ENCODE results near the gene HEYL. TPM values are rescaled to one million over a fixed set of nuclear protein-coding genes. Genes with fewer than 3 reads are reported as not detected.

HEYL gene
- total RNA-seq, 1 experiment from 2014 or later = not detected

DNA sequence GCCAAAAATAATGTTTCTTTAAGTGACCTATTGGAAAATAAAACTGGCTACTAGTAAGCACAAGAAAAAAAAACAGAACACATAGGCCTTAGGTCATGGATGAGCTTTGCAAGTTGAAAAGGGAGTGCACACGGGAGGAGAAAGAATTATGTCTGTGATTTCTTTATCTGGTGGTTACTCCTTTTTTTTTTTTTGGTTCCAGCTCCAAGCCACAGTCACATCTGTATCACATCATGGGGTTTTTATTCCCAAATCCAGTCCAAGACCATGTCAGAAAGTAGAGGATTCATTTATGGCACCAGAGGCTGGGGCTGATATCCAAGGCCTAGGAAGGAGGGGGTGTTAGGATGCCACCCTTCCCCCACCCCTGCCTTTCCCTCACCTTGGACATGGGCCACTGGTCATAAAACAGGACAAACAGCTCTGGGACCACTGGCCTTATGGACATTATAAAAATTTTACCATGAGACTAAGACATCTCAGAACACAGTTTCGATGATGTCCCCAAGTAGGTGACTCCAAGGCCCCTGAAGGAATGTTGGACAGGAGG, 10.3 kb upstream of the HEYL start:
- Mint-ChIP-seq H3K27ac (ENCODE audit: low read depth, unreplicated experiment) (no peak overlapping the region), H3K36me3 (ENCODE audit: insufficient read depth, unreplicated experiment) (no peaks in the 10 kb centered on the region), H3K4me1 (ENCODE audit: insufficient read depth, unreplicated experiment) (peaks cover 10% of the 10 kb centered on the region), H3K27me3 (ENCODE audit: insufficient read depth, unreplicated experiment) (no peaks in the 10 kb centered on the region), H3K4me3 (ENCODE audit: unreplicated experiment) (no peak overlapping the region), H3K9me3 (ENCODE audit: unreplicated experiment) (no peaks in the 10 kb centered on the region)
- no peak for DNase-seq (ENCODE audit: unreplicated experiment)
- no TSS peak for BruUV-seq (replicated peaks)
- ChIA-PET CTCF (interaction anchor here (1.0 to 3.4 kb wide), 3 partner anchors 9 to 70 kb away, joined by 3 to 12 read pairs (median 5); no protein-coding TSS in a partner anchor), POLR2A (no interaction called here)
- intact Hi-C loops (cut with micrococcal nuclease) = loop anchor here (5.0 to 10.0 kb wide), 2 partner anchors 73 to 165 kb away; no protein-coding TSS in a partner anchor
- TF ChIP-seq, protein P1, sequence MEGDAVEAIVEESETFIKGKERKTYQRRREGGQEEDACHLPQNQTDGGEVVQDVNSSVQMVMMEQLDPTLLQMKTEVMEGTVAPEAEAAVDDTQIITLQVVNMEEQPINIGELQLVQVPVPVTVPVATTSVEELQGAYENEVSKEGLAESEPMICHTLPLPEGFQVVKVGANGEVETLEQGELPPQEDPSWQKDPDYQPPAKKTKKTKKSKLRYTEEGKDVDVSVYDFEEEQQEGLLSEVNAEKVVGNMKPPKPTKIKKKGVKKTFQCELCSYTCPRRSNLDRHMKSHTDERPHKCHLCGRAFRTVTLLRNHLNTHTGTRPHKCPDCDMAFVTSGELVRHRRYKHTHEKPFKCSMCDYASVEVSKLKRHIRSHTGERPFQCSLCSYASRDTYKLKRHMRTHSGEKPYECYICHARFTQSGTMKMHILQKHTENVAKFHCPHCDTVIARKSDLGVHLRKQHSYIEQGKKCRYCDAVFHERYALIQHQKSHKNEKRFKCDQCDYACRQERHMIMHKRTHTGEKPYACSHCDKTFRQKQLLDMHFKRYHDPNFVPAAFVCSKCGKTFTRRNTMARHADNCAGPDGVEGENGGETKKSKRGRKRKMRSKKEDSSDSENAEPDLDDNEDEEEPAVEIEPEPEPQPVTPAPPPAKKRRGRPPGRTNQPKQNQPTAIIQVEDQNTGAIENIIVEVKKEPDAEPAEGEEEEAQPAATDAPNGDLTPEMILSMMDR (IDR thresholded peaks at IDR 0.05; ENCODE audit: unreplicated experiment) = no peak

- Mint-ChIP-seq H3K27ac (ENCODE audit: low read depth, unreplicated experiment) (no peak overlapping the region), H3K9me3 (ENCODE audit: unreplicated experiment) (no peaks in the 10 kb centered on the region), H3K27me3 (ENCODE audit: insufficient read depth, unreplicated experiment) (no peaks in the 10 kb centered on the region), H3K36me3 (ENCODE audit: insufficient read depth, unreplicated experiment) (no peaks in the 10 kb centered on the region), H3K4me1 (ENCODE audit: insufficient read depth, unreplicated experiment) (peaks cover 3% of the 10 kb centered on the region), H3K4me3 (ENCODE audit: unreplicated experiment) (no peak overlapping the region)
- intact Hi-C loops (cut with micrococcal nuclease) = no loop called here
- ChIA-PET CTCF (interaction anchor here (0.8 to 3.4 kb wide), 5 partner anchors 10 to 71 kb away, joined by 3 to 12 read pairs (median 5); no protein-coding TSS in a partner anchor), POLR2A (interaction anchor here (0.6 kb wide), 1 partner anchor 39 kb away, joined by 3 read pairs; no protein-coding TSS in a partner anchor)
- TF ChIP-seq, protein P1 (IDR thresholded peaks at IDR 0.05; ENCODE audit: unreplicated experiment) = no peak
- no TSS peak for BruUV-seq (replicated peaks)
- DNase-seq (ENCODE audit: unreplicated experiment) = no peak
Observed at GRCh38 chr1:39648496-39648895, 9.1 kb upstream of the HEYL start.

GRCh38 chr1:39647247-39647646, 7.8 kb upstream of the HEYL start:
- Mint-ChIP-seq H3K27ac (ENCODE audit: low read depth, unreplicated experiment) (no peak overlapping the region), H3K4me3 (ENCODE audit: unreplicated experiment) (no peak overlapping the region), H3K36me3 (ENCODE audit: insufficient read depth, unreplicated experiment) (no peaks in the 10 kb centered on the region), H3K9me3 (ENCODE audit: unreplicated experiment) (no peaks in the 10 kb centered on the region), H3K27me3 (ENCODE audit: insufficient read depth, unreplicated experiment) (no peaks in the 10 kb centered on the region), H3K4me1 (ENCODE audit: insufficient read depth, unreplicated experiment) (no peaks in the 10 kb centered on the region)
- TF ChIP-seq, protein P1 (IDR thresholded peaks at IDR 0.05; ENCODE audit: unreplicated experiment) = no peak
- no peak for DNase-seq (ENCODE audit: unreplicated experiment)
- CTCF ChIA-PET = interaction anchor here (0.5 to 3.4 kb wide), 3 partner anchors 11 to 90 kb away, joined by 3 to 12 read pairs (median 12); no protein-coding TSS in a partner anchor
- no TSS peak for BruUV-seq (replicated peaks)
- POLR2A ChIA-PET = interaction anchor here (0.6 to 1.0 kb wide), 2 partner anchors 216 to 621 kb away, joined by 3 read pairs; no protein-coding TSS in a partner anchor
- intact Hi-C loops (cut with micrococcal nuclease) = no loop called here

DNA sequence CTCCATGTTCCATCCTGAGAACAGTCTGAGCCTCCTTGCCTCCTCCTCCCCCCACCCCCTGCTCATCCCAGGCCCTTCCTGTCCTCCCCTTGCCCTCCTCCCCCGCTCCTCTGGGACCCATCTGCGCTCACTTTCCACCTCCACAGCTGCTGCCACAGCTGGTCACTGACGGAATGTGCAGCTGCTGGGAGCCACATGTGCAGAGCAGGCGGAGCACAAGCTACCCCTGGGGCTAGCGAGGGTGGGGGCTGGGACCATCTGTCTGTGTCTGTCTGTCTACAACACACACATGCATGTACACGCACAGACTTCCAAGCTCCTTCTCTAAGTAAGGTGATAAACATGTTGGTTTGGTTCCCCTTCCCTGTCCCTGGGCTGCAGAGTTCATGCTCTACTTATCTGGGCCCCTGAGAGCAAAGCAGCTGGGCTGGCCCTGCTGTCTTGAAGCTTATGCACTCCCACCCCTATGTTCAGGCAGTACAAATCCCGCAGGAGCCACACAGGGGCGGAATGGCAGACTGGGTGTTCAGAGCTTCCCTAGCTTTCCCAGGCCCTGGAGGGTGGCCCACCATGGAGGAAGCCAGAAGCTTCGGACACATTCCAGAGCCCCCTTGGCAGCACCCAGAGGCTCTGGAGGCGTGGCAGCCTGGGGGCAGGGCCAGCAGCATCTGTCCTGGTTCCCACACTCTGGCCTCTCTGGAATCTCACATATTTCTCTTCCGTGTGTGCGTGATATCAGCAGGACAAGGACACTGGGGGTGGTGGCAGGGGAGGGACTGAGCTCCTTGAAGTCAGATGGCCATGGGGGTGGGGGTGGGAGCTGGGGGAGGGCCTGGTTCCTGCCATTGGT, 7.0 kb upstream of the HEYL start:
- CTCF ChIA-PET = interaction anchor here (0.5 to 3.4 kb wide), 5 partner anchors 12 to 432 kb away, joined by 3 to 12 read pairs (median 3); no protein-coding TSS in a partner anchor
- Mint-ChIP-seq H3K9me3 (ENCODE audit: unreplicated experiment) (no peaks in the 10 kb centered on the region), H3K4me3 (ENCODE audit: unreplicated experiment) (no peak overlapping the region), H3K27me3 (ENCODE audit: insufficient read depth, unreplicated experiment) (no peaks in the 10 kb centered on the region), H3K4me1 (ENCODE audit: insufficient read depth, unreplicated experiment) (no peaks in the 10 kb centered on the region), H3K27ac (ENCODE audit: low read depth, unreplicated experiment) (no peak overlapping the region), H3K36me3 (ENCODE audit: insufficient read depth, unreplicated experiment) (no peaks in the 10 kb centered on the region)
- POLR2A ChIA-PET = interaction anchor here (1.0 kb wide), 1 partner anchor 620 kb away, joined by 3 read pairs; no protein-coding TSS in a partner anchor
- intact Hi-C loops (cut with micrococcal nuclease) = no loop called here
- no peak for DNase-seq (ENCODE audit: unreplicated experiment)
- no TSS peak for BruUV-seq (replicated peaks)
- TF ChIP-seq, protein P1 (IDR thresholded peaks at IDR 0.05; ENCODE audit: unreplicated experiment) = no peak

Data from MCF 10A (cell line).